Astrocyte of the cerebellum (primary cell): Measurements from ENCODE around the gene HPS1.

Experiments used
- DNase-seq: peaks from one replicate; pipeline ENCODE4 v3.0.0-alpha.2; 2011; ENCODE audit warnings: low read depth
- H3K4me3 ChIP-seq: 2 replicates; pipeline ENCODE4 v1.5.1; 2011; ENCODE audit warnings: mild to moderate bottlenecking, low read depth, low read length, moderate library complexity
- CTCF ChIP-seq: IDR thresholded peaks from 2 replicates; pipeline ENCODE4 v1.5.1; 2012; ENCODE audit warnings: low read length, low read depth, moderate library complexity, mild to moderate bottlenecking; ENCODE audit errors: missing control alignments
- in situ Hi-C: cut with HindIII; loops from 2 replicates; pipeline ENCODE4 v1.10.0; 2017; ENCODE audit warnings: low sequenced_read_pairs

The HPS1 gene

GRCh38 chr10:98420786-98421185, 25.9 kb downstream of the HPS1 start:
- no peak overlapping the region for H3K4me3 ChIP-seq
- in situ Hi-C loops: no loop called here
- TF ChIP-seq CTCF: no peak
- no peak for DNase-seq

GRCh38 chr10:98419469-98420261, 27.1 kb downstream of the HPS1 start:
- no peak overlapping the region for H3K4me3 ChIP-seq
- in situ Hi-C loops: no loop called here
- no peak for TF ChIP-seq CTCF
- DNase-seq: no peak

- in situ Hi-C loops: no loop called here
- TF ChIP-seq CTCF: no peak
- H3K4me3 ChIP-seq: no peak overlapping the region
- DNase-seq: no peak
Measured at GRCh38 chr10:98418665-98419468, 27.9 kb downstream of the HPS1 start.

GRCh38 chr10:98417973-98418664, 28.6 kb downstream of the HPS1 start:
- in situ Hi-C loops: no loop called here
- no peak overlapping the region for H3K4me3 ChIP-seq
- no peak for DNase-seq
- no peak for TF ChIP-seq CTCF

- TF ChIP-seq CTCF: no peak
- no peak overlapping the region for H3K4me3 ChIP-seq
- in situ Hi-C loops: no loop called here
- DNase-seq: no peak
Measured at GRCh38 chr10:98417481-98417959, 29.2 kb downstream of the HPS1 start.
